WTC11 (cell line): ENCODE results near the gene TGM1.

Experiments used
- CREB1 ChIP-seq: sonication (generic); formaldehyde crosslinking; IDR thresholded peaks from 2 replicates; pipeline ENCODE4 v1.8.0; 2023; ENCODE audit warnings: mild to moderate bottlenecking, missing genetic modification reagents
- E2F1 ChIP-seq: sonication (generic); formaldehyde crosslinking; IDR thresholded peaks from 2 replicates; pipeline ENCODE4 v1.8.0; 2022; ENCODE audit warnings: mild to moderate bottlenecking, missing genetic modification reagents
- ELF4 ChIP-seq: sonication (generic); formaldehyde crosslinking; IDR thresholded peaks from 2 replicates; pipeline ENCODE4 v1.8.1; 2022; ENCODE audit warnings: low read depth, mild to moderate bottlenecking, moderate library complexity, missing genetic modification reagents
- ESRRA ChIP-seq: sonication (generic); formaldehyde crosslinking; IDR thresholded peaks from 2 replicates; pipeline ENCODE4 v1.8.1; 2022; ENCODE audit warnings: mild to moderate bottlenecking, missing genetic modification reagents, borderline replicate concordance
- ETV6 ChIP-seq: sonication (generic); formaldehyde crosslinking; IDR thresholded peaks from 2 replicates; pipeline ENCODE4 v1.8.1; 2022; ENCODE audit warnings: mild to moderate bottlenecking, missing genetic modification reagents
- JUN ChIP-seq: sonication (generic); formaldehyde crosslinking; IDR thresholded peaks from 2 replicates; pipeline ENCODE4 v1.8.0; 2023; ENCODE audit warnings: mild to moderate bottlenecking, missing genetic modification reagents
- SP1 ChIP-seq: sonication (generic); formaldehyde crosslinking; conservative IDR thresholded peaks from 2 replicates; pipeline ENCODE4 v1.8.1; 2022; ENCODE audit warnings: missing genetic modification reagents
- TCF7 ChIP-seq: sonication (generic); formaldehyde crosslinking; IDR thresholded peaks from 2 replicates; pipeline ENCODE4 v1.8.0; 2022; ENCODE audit warnings: mild to moderate bottlenecking, low read depth, missing genetic modification reagents, moderate library complexity
- TEAD4 ChIP-seq: sonication (generic); formaldehyde crosslinking; IDR thresholded peaks from 2 replicates; pipeline ENCODE4 v1.8.0; 2022; ENCODE audit warnings: mild to moderate bottlenecking, missing genetic modification reagents
- ZNF121 ChIP-seq: sonication (generic); formaldehyde crosslinking; IDR thresholded peaks from 2 replicates; pipeline ENCODE4 v1.8.0; 2023; ENCODE audit warnings: missing genetic modification reagents
- TF ChIP-seq, protein P1 (sequence below): fragments of 200-600 bp; IDR thresholded peaks from 2 replicates; pipeline ENCODE4 v1.8.0; 2022; ENCODE audit warnings: antibody characterized with exemption
- TF ChIP-seq, protein P2 (sequence below): sonication (generic); formaldehyde crosslinking; conservative IDR thresholded peaks from 2 replicates; pipeline ENCODE4 v1.8.1; 2022; ENCODE audit warnings: mild to moderate bottlenecking, missing genetic modification reagents

GRCh38 chr14:24228902-24229301 is 34.1 kb downstream of the TGM1 start:
- TF ChIP-seq, protein P1, sequence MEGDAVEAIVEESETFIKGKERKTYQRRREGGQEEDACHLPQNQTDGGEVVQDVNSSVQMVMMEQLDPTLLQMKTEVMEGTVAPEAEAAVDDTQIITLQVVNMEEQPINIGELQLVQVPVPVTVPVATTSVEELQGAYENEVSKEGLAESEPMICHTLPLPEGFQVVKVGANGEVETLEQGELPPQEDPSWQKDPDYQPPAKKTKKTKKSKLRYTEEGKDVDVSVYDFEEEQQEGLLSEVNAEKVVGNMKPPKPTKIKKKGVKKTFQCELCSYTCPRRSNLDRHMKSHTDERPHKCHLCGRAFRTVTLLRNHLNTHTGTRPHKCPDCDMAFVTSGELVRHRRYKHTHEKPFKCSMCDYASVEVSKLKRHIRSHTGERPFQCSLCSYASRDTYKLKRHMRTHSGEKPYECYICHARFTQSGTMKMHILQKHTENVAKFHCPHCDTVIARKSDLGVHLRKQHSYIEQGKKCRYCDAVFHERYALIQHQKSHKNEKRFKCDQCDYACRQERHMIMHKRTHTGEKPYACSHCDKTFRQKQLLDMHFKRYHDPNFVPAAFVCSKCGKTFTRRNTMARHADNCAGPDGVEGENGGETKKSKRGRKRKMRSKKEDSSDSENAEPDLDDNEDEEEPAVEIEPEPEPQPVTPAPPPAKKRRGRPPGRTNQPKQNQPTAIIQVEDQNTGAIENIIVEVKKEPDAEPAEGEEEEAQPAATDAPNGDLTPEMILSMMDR = no peak
- TF ChIP-seq E2F1 (CRISPR knock-in tag) = no peak
- no peak for TF ChIP-seq SP1
- TF ChIP-seq ETV6 (CRISPR knock-in tag) = no peak
- TF ChIP-seq ELF4 = no peak
- no peak for TF ChIP-seq TCF7 (CRISPR knock-in tag)
- TF ChIP-seq, protein P2, sequence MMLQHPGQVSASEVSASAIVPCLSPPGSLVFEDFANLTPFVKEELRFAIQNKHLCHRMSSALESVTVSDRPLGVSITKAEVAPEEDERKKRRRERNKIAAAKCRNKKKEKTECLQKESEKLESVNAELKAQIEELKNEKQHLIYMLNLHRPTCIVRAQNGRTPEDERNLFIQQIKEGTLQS (CRISPR knock-in tag) = no peak
- TF ChIP-seq ESRRA = no peak
- no peak for TF ChIP-seq CREB1 (CRISPR knock-in tag)
- no peak for TF ChIP-seq TEAD4 (CRISPR knock-in tag)
- no peak for TF ChIP-seq ZNF121 (CRISPR knock-in tag)
- TF ChIP-seq JUN = no peak
